Hair follicle dermal papilla cell (primary cell): Measurements from ENCODE around the gene CRYZ. TPM values are rescaled to one million over a fixed set of nuclear protein-coding genes. Genes with fewer than 3 reads are reported as not detected.

Source experiments
- total RNA-seq: library from RNA; depleted of rRNA; stranded (reverse); fragments of >200 nt; gene quantifications from 2 replicates; pipeline ENCODE4 v1.2.3, GENCODE V29; 2012

CRYZ gene, protein sequence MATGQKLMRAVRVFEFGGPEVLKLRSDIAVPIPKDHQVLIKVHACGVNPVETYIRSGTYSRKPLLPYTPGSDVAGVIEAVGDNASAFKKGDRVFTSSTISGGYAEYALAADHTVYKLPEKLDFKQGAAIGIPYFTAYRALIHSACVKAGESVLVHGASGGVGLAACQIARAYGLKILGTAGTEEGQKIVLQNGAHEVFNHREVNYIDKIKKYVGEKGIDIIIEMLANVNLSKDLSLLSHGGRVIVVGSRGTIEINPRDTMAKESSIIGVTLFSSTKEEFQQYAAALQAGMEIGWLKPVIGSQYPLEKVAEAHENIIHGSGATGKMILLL
- total RNA-seq = 41.1 and 54.3 TPM in 2 replicates

DNA sequence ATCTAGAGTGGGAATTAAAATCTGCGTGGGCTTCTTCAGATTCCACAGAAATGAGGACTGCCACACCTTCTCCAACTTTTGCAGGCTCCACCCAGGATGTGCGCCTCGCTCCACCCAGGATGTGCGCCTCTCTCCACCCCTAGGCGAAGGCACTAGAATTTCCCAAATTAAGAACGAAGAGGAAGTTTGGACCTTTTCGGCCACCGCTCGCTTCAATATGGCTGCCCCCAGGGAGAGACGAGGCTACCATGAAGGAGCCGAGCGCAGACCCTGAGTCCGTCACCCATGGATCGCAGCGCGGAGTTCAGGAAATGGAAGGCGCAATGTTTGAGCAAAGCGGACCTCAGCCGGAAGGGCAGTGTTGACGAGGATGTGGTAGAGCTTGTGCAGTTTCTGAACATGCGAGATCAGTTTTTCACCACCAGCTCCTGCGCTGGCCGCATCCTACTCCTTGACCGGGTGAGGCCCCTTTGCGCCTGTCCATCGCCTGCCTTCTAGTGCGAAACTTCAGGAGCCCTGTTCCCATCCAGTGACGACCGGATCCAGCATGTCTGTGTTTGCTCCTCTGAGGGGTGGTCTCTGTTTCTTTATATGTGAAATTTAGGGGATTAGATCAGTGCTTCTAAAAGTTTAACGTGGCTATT, at the start of gene CRYZ, which contains the start of gene TYW3:
Gene CRYZ (minus strand): TSS at position 91 of the 644 bp plus-strand sequence. CDS start 8,229 bp downstream, outside the sequence.
Gene TYW3 (plus strand): TSS at position 193 of the 644 bp plus-strand sequence. CDS start 93 bp downstream, at position 286.

DNA sequence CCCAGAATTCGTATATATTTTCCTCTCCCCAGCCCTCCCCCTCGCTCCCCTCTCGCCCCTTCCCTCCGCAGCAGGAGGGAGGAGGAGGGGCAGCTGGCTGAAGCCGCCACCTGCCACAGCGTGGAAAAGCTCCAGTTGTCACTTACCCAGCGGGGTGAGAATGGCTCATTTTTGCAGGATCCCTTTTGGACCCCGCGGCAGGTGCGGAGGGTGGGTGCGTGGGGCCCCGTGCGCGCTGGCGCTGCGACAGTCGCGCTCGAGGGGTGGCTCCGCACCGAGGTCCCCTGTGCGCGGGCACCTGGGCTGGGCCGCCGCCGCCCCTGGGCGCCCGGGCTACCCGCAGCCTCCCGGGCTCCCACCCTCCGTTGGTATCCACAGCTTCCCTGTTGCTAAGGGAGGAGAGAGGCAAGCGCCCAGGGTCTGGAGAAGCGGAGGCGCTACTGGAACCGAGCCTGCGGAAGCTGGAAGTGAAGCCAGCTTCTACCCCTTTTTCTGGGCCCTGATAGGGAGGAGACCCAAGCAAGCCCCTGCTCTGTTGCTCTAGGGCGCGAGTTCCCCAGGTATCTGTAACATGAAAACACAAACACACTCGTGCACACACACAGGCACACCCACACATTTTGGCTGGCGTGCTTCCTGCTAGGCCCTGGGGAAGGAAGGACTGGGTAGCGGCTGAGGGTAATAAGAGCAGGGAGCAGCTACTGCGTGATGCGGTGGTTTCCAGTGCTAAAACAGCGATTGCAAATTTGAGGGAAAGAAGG, 59.3 kb downstream of the CRYZ start, which contains the start of gene ERICH3:
Gene ERICH3 (minus strand): TSS at position 442 of the 761 bp plus-strand sequence. CDS start 273 bp downstream, at position 169.

Other genes with a start within 250 kb of the CRYZ start
- not detected in 2 replicates for gene LRRC53, start 220.4 kb downstream of the CRYZ start, total RNA-seq
- not detected in 2 replicates for gene ERICH3, start 59.3 kb downstream of the CRYZ start, total RNA-seq
- 12.3 and 13.8 TPM in 2 replicates for gene TYW3, start 102 bp upstream of the CRYZ start, total RNA-seq